Measurements from ENCODE around the gene KRT7.

The KRT7 gene

GRCh38 chr12:52252728-52253343 lies 19.8 kb downstream of the KRT7 start:
- TF ChIP-seq, protein P1, sequence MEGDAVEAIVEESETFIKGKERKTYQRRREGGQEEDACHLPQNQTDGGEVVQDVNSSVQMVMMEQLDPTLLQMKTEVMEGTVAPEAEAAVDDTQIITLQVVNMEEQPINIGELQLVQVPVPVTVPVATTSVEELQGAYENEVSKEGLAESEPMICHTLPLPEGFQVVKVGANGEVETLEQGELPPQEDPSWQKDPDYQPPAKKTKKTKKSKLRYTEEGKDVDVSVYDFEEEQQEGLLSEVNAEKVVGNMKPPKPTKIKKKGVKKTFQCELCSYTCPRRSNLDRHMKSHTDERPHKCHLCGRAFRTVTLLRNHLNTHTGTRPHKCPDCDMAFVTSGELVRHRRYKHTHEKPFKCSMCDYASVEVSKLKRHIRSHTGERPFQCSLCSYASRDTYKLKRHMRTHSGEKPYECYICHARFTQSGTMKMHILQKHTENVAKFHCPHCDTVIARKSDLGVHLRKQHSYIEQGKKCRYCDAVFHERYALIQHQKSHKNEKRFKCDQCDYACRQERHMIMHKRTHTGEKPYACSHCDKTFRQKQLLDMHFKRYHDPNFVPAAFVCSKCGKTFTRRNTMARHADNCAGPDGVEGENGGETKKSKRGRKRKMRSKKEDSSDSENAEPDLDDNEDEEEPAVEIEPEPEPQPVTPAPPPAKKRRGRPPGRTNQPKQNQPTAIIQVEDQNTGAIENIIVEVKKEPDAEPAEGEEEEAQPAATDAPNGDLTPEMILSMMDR (conservative IDR thresholded peaks at IDR 0.05; ENCODE audit: low read length): no peak
- no peak for DNase-seq (ENCODE audit: low read depth)
- H3K4me3 ChIP-seq (ENCODE audit: low read length): no peak overlapping the region

GRCh38 chr12:52253391-52254179 lies 20.5 kb downstream of the KRT7 start:
- no peak overlapping the region for H3K4me3 ChIP-seq (ENCODE audit: low read length)
- TF ChIP-seq, protein P1 (conservative IDR thresholded peaks at IDR 0.05; ENCODE audit: low read length): no peak
- no peak for DNase-seq (ENCODE audit: low read depth)

- no peak for DNase-seq (ENCODE audit: low read depth)
- H3K4me3 ChIP-seq (ENCODE audit: low read length): no peak overlapping the region
- TF ChIP-seq, protein P1 (conservative IDR thresholded peaks at IDR 0.05; ENCODE audit: low read length): no peak
Measured at GRCh38 chr12:52254180-52254964, 21.3 kb downstream of the KRT7 start.

- DNase-seq (ENCODE audit: low read depth): no peak
- TF ChIP-seq, protein P1 (conservative IDR thresholded peaks at IDR 0.05; ENCODE audit: low read length): no peak
Measured at GRCh38 chr12:52254965-52255751, 22.1 kb downstream of the KRT7 start.

DNA sequence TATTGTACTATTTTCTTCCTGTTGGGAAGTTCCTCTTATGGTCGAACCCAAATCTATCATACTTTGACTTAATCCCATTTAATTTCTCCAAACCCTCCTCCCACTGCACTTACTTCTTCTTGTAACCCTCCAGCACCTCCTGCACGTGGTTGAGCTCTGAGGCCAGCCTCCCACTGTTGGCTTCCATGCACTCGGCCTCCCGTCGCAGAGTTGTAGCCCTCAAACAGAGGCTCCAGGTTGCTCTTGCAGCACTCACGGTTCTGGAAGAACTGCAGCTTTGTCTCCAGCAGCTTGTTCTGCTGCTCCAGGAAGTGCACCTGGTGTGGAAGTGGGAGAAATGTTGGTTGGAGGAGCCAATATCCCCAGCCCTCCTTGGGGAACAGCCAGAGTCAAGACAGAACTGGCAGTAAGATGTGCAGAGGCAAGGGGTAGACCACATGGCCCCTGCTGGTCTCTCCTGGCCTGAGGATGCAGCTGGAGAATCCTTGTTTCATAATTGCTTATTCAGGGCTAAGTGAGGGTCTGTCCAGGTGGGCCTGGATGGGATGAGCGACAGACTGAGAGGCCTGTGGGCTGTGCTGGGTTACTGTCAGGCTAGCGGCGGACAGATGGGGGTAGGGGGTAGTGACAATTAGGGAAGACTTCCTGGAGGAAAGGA lies 23.0 kb downstream of the KRT7 start:
- DNase-seq (ENCODE audit: low read depth): no peak
- TF ChIP-seq, protein P1 (conservative IDR thresholded peaks at IDR 0.05; ENCODE audit: low read length): no peak
- H3K4me3 ChIP-seq (ENCODE audit: low read length): no peak overlapping the region

More at GRCh38 chr12:52254965-52255751, 22.1 kb downstream of the KRT7 start:
- no peak overlapping the region for H3K4me3 ChIP-seq (ENCODE audit: low read length)

DNA sequence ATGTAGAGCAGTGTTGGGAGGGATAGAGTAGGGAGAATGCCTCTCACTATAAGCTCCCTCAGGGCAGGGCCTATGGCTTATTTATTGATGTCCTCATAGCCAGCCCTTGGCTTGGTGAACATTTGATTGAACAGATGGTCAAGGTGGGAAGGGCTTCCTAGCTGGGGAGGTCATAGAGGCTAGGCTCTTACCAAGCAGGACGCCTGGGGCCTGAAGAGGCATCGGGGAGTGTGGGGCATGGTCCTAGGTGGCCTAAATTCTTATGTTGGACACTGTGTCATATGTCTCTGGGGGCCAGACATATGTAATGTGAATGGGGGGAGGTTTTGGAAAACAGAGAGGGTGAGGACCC lies 23.5 kb downstream of the KRT7 start:
- no peak for DNase-seq (ENCODE audit: low read depth)
- H3K4me3 ChIP-seq (ENCODE audit: low read length): no peak overlapping the region
- TF ChIP-seq, protein P1 (conservative IDR thresholded peaks at IDR 0.05; ENCODE audit: low read length): no peak
